PC-3 (cell line): ENCODE results near the gene LHX5. TPM values are rescaled to one million over a fixed set of nuclear protein-coding genes. Genes with fewer than 3 reads are reported as not detected.

ENCODE experiments used
- ATAC-seq: fragments of 200-7000 bp; cut with Tn5 transposase; 2 replicates; pipeline ENCODE4 v1.9.1; 2020; ENCODE audit warnings: mild to moderate bottlenecking, moderate library complexity
- BruUV-seq: library from RNA; stranded (reverse); fragments of 400-500 nt; replicated peaks from 2 replicates; lab custom pipeline; 2021; lab: Mats Ljungman, UMichigan
- CTCF ChIA-PET: fragments of 300-600 bp; sonication (Branson Sonifier 250); formaldehyde crosslinking; loops from one replicate; lab custom pipeline; 2022; ENCODE audit warnings: antibody characterized with exemption; lab: Charles Lee
- POLR2A ChIA-PET: fragments of 300-600 bp; sonication (Branson Sonifier 250); formaldehyde crosslinking; loops from one replicate; lab custom pipeline; 2022; ENCODE audit warnings: antibody characterized with exemption; ENCODE audit not compliant: unreplicated experiment; lab: Charles Lee
- DNase-seq: peaks from one replicate; pipeline ENCODE4 v3.0.0-alpha.2; 2015
- H2AFZ ChIP-seq: fragments of 300-600 bp; sonication (generic); 2 replicates; pipeline ENCODE4 v1.6.0; 2016; ENCODE audit warnings: antibody characterized with exemption, low read length
- H3F3A ChIP-seq: fragments of 300-600 bp; sonication (generic); one replicate; pipeline ENCODE4 v1.6.0; 2017; ENCODE audit warnings: antibody characterized with exemption, low read length, control low read depth, mild to moderate bottlenecking; ENCODE audit not compliant: unreplicated experiment
- H3K27ac ChIP-seq: fragments of 300-600 bp; sonication (generic); 2 replicates; pipeline ENCODE4 v1.5.1; 2016; ENCODE audit warnings: mild to moderate bottlenecking, low read length
- H3K27me3 ChIP-seq: fragments of 300-600 bp; sonication (generic); 2 replicates; pipeline ENCODE4 v1.6.1; 2016; ENCODE audit warnings: low read length, mixed read lengths
- H3K36me3 ChIP-seq: fragments of 300-600 bp; sonication (generic); 2 replicates; pipeline ENCODE4 v1.6.1; 2016; ENCODE audit warnings: low read depth, mixed run types, low read length, mixed read lengths
- H3K4me1 ChIP-seq: fragments of 300-600 bp; sonication (generic); 2 replicates; pipeline ENCODE4 v1.5.1; 2016; ENCODE audit warnings: low read length; ENCODE audit not compliant: insufficient read depth
- H3K4me2 ChIP-seq: fragments of 300-600 bp; sonication (generic); 2 replicates; pipeline ENCODE4 v1.6.0; 2016; ENCODE audit warnings: low read length
- H3K4me3 ChIP-seq: fragments of 300-600 bp; sonication (generic); 2 replicates; pipeline ENCODE4 v1.5.1; 2016; ENCODE audit warnings: mild to moderate bottlenecking, low read length, mixed read lengths
- H3K79me2 ChIP-seq: fragments of 300-600 bp; sonication (generic); 2 replicates; pipeline ENCODE4 v1.6.1; 2017; ENCODE audit warnings: low read length, mixed read lengths
- H3K9ac ChIP-seq: fragments of 300-600 bp; sonication (generic); 2 replicates; pipeline ENCODE4 v1.6.0; 2016; ENCODE audit warnings: mild to moderate bottlenecking, low read length
- H3K9me2 ChIP-seq: fragments of 300-600 bp; sonication (generic); replicated peaks from 2 replicates; pipeline ENCODE4 v1.6.1; 2016; ENCODE audit warnings: mixed run types, low read length, mixed read lengths
- H3K9me3 ChIP-seq: fragments of 300-600 bp; sonication (generic); 2 replicates; pipeline ENCODE4 v1.6.1; 2016; ENCODE audit warnings: low read length, mixed read lengths
- H4K20me1 ChIP-seq: fragments of 300-600 bp; sonication (generic); 2 replicates; pipeline ENCODE4 v1.6.1; 2016; ENCODE audit warnings: low read length, mixed read lengths
- CTCF ChIP-seq: fragments of 300-600 bp; sonication (generic); conservative IDR thresholded peaks from 2 replicates; pipeline ENCODE4 v1.5.1; 2017; ENCODE audit warnings: antibody characterized with exemption, low read depth, mild to moderate bottlenecking, low read length
- EZH2 ChIP-seq: fragments of 300-600 bp; sonication (generic); IDR thresholded peaks from one replicate; pipeline ENCODE4 v1.6.1; 2017; ENCODE audit warnings: antibody characterized with exemption, mild to moderate bottlenecking, low read length; ENCODE audit not compliant: unreplicated experiment
- EZH2phosphoT487 ChIP-seq: fragments of 300-600 bp; sonication (generic); IDR thresholded peaks from 2 replicates; pipeline ENCODE4 v1.6.1; 2018; ENCODE audit warnings: mild to moderate bottlenecking, antibody characterized with exemption, low read length, borderline replicate concordance
- intact Hi-C: fragments of 100-400 bp; cut with micrococcal nuclease; formaldehyde crosslinking; loops from 2 replicates; pipeline ENCODE4 v1.9.0; 2023
- total RNA-seq: library from RNA; depleted of rRNA; stranded (reverse); fragments of >200 nt; gene quantifications from 2 replicates; pipeline ENCODE4 v1.2.3, GENCODE V29; 2014

LHX5 gene
- total RNA-seq, 1 experiment from 2014 or later = 0.26 TPM

GRCh38 chr12:113465808-113466453 lies 5.7 kb downstream of the LHX5 start:
- intact Hi-C loops = loop anchor here (10.0 kb wide), 1 partner anchor 319 kb away; no protein-coding TSS in a partner anchor
- Histone ChIP-seq H3K4me1 (peaks cover 8% of the 10 kb centered on the region; the same call in 1 of the 2 replicates), H3K27me3 (peaks cover 82% of the 10 kb centered on the region), H3K79me2 (no peaks in the 10 kb centered on the region), H3K9me2 (no peaks in the 10 kb centered on the region), H3K4me2 (no peak overlapping the region), H2AFZ (no peak overlapping the region), H3K36me3 (no peaks in the 10 kb centered on the region), H3F3A (no peaks in the 10 kb centered on the region), H3K9ac (no peak overlapping the region), H4K20me1 (no peaks in the 10 kb centered on the region), H3K4me3 (no peak overlapping the region; the same call in 1 of the 2 replicates), H3K27ac (no peak overlapping the region), H3K9me3 (no peaks in the 10 kb centered on the region)
- POLR2A ChIA-PET = no interaction called here
- BruUV-seq = no TSS peak
- ATAC-seq (no peak), DNase-seq (peak; percentile 17)
- no peak for TF ChIP-seq CTCF
- TF ChIP-seq EZH2 = no peak
- no peak for TF ChIP-seq EZH2phosphoT487
- CTCF ChIA-PET = no interaction called here

GRCh38 chr12:113464852-113465719 lies 6.6 kb downstream of the LHX5 start:
- peak overlapping the region; percentile 22; the same call in 1 of the 2 replicates for H2AFZ ChIP-seq
- no peak for TF ChIP-seq CTCF
- TF ChIP-seq EZH2 = peak; percentile 94
- TF ChIP-seq EZH2phosphoT487 = no peak
- POLR2A ChIA-PET = no interaction called here
- H3K4me3 ChIP-seq = peak overlapping the region; percentile 47; the same call in 1 of the 2 replicates
- H4K20me1 ChIP-seq = no peaks in the 10 kb centered on the region
- H3K27me3 ChIP-seq = peaks cover 73% of the 10 kb centered on the region
- BruUV-seq = no TSS peak
- H3K9me3 ChIP-seq = no peaks in the 10 kb centered on the region
- H3K4me2 ChIP-seq = peak overlapping the region; percentile 63
- no peaks in the 10 kb centered on the region for H3K36me3 ChIP-seq
- DNase-seq (no peak), ATAC-seq (no peak)
- CTCF ChIA-PET = interaction anchor here (0.6 kb wide), 1 partner anchor 12 kb away, joined by 3 read pairs; no protein-coding TSS in a partner anchor
- no peaks in the 10 kb centered on the region for H3K9me2 ChIP-seq
- no peaks in the 10 kb centered on the region for H3F3A ChIP-seq
- no peak overlapping the region for H3K9ac ChIP-seq
- H3K27ac ChIP-seq = no peak overlapping the region
- peaks cover 8% of the 10 kb centered on the region; the same call in 1 of the 2 replicates for H3K4me1 ChIP-seq
- H3K79me2 ChIP-seq = no peaks in the 10 kb centered on the region
- intact Hi-C loops = loop anchor here (5.0 to 10.0 kb wide), 2 partner anchors 272 to 320 kb away; no protein-coding TSS in a partner anchor
